CD8-positive, alpha-beta memory T cell (primary cell): ENCODE data around the gene MMS22L. TPM values are rescaled to one million over a fixed set of nuclear protein-coding genes. Genes with fewer than 3 reads are reported as not detected.

Source experiments
- CTCF ChIA-PET: fragments of 350-600 bp; sonication (Branson Sonifier 250); formaldehyde crosslinking; loops from one replicate; lab custom pipeline; 2021; ENCODE audit warnings: antibody characterized with exemption; lab: Charles Lee
- POLR2A ChIA-PET: fragments of 350-600 bp; sonication (Branson Sonifier 250); formaldehyde crosslinking; loops from one replicate; lab custom pipeline; 2021; ENCODE audit warnings: antibody characterized with exemption; lab: Charles Lee
- DNase-seq, 5 donors: peaks; one replicate each; pipeline versions ENCODE4 v3.0.0 to v3.0.0-alpha.2; 2020 to 2022; ENCODE audit warnings: mixed read lengths in 1 of 5
- H3K27ac ChIP-seq: one replicate; pipeline ENCODE4 v1.7.0; 2013; ENCODE audit warnings: low read depth, mild to moderate bottlenecking, low read length, moderate library complexity
- H3K27me3 ChIP-seq: 2 replicates; pipeline ENCODE4 v1.7.0; 2013; ENCODE audit warnings: low read length, mild to moderate bottlenecking; ENCODE audit not compliant: insufficient read depth, poor library complexity, severe bottlenecking
- H3K36me3 ChIP-seq: 2 replicates; pipeline ENCODE4 v1.7.0; 2013; ENCODE audit warnings: mild to moderate bottlenecking, low read length, moderate library complexity; ENCODE audit not compliant: insufficient read depth
- H3K4me1 ChIP-seq: 2 replicates; pipeline ENCODE4 v1.7.0; 2013; ENCODE audit warnings: mild to moderate bottlenecking, low read length, moderate library complexity; ENCODE audit not compliant: insufficient read depth
- H3K4me3 ChIP-seq: 2 replicates; pipeline ENCODE4 v1.7.0; 2013; ENCODE audit warnings: mild to moderate bottlenecking, low read length
- H3K9me3 ChIP-seq: 2 replicates; pipeline ENCODE4 v1.7.0; 2013; ENCODE audit warnings: mild to moderate bottlenecking, low read length
- H3K27ac Mint-ChIP-seq, 8 donors: one replicate each; pipeline ENCODE4 v1.8.0; 2020 to 2021; ENCODE audit warnings: mixed read lengths in 8 of 8, mild to moderate bottlenecking in 6 of 8, inconsistent platforms in 3 of 8, moderate library complexity in 3 of 8
- H3K27me3 Mint-ChIP-seq, 2 donors: one replicate each; pipeline ENCODE4 v1.8.0; 2020 to 2021; ENCODE audit warnings: mixed read lengths in 2 of 2, mild to moderate bottlenecking in 1 of 2, moderate library complexity in 1 of 2
- H3K36me3 Mint-ChIP-seq, 3 donors: one replicate each; pipeline ENCODE4 v1.8.0; 2020 to 2021; ENCODE audit warnings: mixed read lengths in 3 of 3, inconsistent platforms in 1 of 3, mild to moderate bottlenecking in 1 of 3
- H3K4me1 Mint-ChIP-seq, 3 donors: one replicate each; pipeline ENCODE4 v1.8.0; 2020 to 2021; ENCODE audit warnings: mixed read lengths in 3 of 3, inconsistent platforms in 1 of 3, mild to moderate bottlenecking in 1 of 3
- H3K4me3 Mint-ChIP-seq, 7 donors: one replicate each; pipeline ENCODE4 v1.8.0; 2020 to 2021; ENCODE audit warnings: mixed read lengths in 7 of 7, mild to moderate bottlenecking in 6 of 7, moderate library complexity in 4 of 7, inconsistent platforms in 2 of 7
- H3K9me3 Mint-ChIP-seq, 5 donors: one replicate each; pipeline ENCODE4 v1.8.0; 2020 to 2022; ENCODE audit warnings: mixed read lengths in 5 of 5, mild to moderate bottlenecking in 3 of 5, moderate library complexity in 2 of 5, inconsistent platforms in 1 of 5
- polyA plus RNA-seq: library from polyadenylated mRNA; unstranded; fragments of 300-500 nt; fragmentation: Illumina TruSeq; gene quantifications from one replicate; pipeline ENCODE4 v1.2.3, GENCODE V29; 2021
- total RNA-seq, 2 experiments: library from RNA; stranded (reverse); gene quantifications; one replicate each; pipeline ENCODE4 v1.2.3, GENCODE V29; 2021

MMS22L gene
- total and polyA plus RNA-seq, 3 experiments from 2014 or later: 2.5 to 32.0 (median 30.9) TPM

DNA sequence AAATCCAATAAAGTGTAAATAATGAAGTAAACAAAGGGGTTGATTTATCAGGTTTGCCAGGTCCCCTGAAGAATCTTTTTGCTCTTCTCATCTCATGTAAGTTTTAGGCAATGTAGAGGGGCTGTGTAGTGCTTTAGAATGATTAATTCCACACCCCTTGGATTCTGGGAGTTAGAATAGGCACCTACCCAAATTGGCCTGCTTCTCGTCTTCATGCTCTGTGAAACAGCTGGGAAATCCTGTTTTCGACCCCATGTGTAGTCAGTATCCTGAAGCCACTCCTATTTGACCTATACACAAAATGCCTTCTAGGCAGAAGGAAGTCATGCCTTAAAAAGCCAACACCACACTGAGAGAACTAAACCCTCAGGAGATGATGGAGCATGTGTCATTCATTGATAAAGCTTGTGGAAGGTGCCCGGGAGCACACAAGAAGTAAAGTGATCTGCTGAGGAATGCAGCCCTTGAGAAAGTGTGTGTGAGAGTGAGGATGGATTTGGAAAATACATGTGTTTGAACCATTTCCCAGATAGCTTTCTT, 187.6 kb downstream of the MMS22L start:
- no peak overlapping the region for H3K27ac Mint-ChIP-seq
- Histone ChIP-seq H3K4me3 (no peak overlapping the region), H3K27ac (no peak overlapping the region), H3K27me3 (no peaks in the 10 kb centered on the region), H3K36me3 (no peaks in the 10 kb centered on the region), H3K9me3 (no peaks in the 10 kb centered on the region), H3K4me1 (no peaks in the 10 kb centered on the region)
- H3K4me3 Mint-ChIP-seq: no peak overlapping the region
- ChIA-PET CTCF (no interaction called here), POLR2A (no interaction called here)
- H3K36me3 Mint-ChIP-seq: peaks cover 0 to 3% (median 3%) of the 10 kb centered on the region in 3 donors
- no peak for DNase-seq
- no peaks in the 10 kb centered on the region for H3K27me3 Mint-ChIP-seq
- peaks cover 1 to 8% (median 6%) of the 10 kb centered on the region in 3 donors for H3K4me1 Mint-ChIP-seq
- no peaks in the 10 kb centered on the region for H3K9me3 Mint-ChIP-seq

DNA sequence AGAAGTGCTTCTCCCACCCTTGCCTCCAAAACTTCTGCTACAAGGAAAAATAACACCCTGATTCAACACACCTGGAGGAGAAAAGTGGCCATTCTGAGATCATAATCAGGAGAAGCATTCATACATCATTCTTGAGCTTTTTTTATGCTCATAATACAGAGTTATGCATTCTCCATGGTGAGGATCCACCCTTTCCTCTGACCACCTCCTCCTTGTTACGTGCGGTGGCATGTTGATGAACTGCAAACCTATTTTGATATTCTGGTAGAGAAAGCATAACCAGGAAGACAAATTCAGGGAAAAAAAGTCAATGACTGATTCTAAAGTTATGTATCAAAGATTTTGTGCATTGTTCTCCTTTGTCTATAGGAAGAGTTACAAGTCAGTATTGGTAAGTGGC, 188.6 kb downstream of the MMS22L start:
- DNase-seq: no peak
- no peaks in the 10 kb centered on the region for H3K9me3 ChIP-seq
- Mint-ChIP-seq H3K27ac (no peak overlapping the region), H3K4me3 (no peak overlapping the region), H3K27me3 (no peaks in the 10 kb centered on the region), H3K4me1 (peaks cover 1 to 8% (median 6%) of the 10 kb centered on the region in 3 donors), H3K36me3 (peaks cover 0 to 3% (median 2%) of the 10 kb centered on the region in 3 donors), H3K9me3 (no peaks in the 10 kb centered on the region)
- no peaks in the 10 kb centered on the region for H3K36me3 ChIP-seq
- ChIA-PET CTCF (no interaction called here), POLR2A (no interaction called here)
- H3K4me1 ChIP-seq: no peaks in the 10 kb centered on the region
- H3K4me3 ChIP-seq: no peak overlapping the region
- no peaks in the 10 kb centered on the region for H3K27me3 ChIP-seq
- H3K27ac ChIP-seq: no peak overlapping the region

DNA sequence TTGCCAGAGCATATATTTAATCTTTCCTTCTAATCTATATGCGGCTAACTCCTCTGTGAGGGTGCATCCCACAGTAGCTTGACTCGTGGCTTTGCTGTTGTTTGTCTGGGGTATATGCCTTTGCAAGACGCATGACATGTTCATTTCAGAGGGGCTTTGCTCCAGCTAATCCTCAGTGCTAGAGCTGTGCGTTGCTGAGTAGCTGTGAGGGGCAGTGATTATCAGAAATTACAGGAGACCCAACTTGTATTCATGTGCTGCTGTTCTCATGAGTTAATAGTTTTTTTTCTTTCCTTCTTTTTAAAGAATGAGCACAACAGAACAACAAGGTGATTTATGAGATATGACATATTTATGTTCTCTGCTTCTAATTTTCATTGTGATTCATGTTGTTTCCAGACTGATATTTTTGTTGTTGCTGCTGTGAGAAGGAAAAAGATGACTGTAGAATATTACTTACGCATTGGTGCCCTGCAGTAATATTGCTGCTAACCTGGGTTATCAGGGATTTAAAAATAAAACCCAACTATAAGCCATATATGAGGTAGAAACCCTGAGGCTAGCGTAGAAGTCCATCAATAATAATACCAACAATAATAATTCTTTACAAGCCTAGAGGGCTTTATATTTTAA, 190.2 kb downstream of the MMS22L start:
- Mint-ChIP-seq H3K36me3 (peaks cover 0 to 3% (median 0%) of the 10 kb centered on the region in 3 donors), H3K4me3 (no peak overlapping the region), H3K9me3 (no peaks in the 10 kb centered on the region), H3K4me1 (peaks cover 1 to 7% (median 6%) of the 10 kb centered on the region in 3 donors), H3K27ac (no peak overlapping the region), H3K27me3 (no peaks in the 10 kb centered on the region)
- Histone ChIP-seq H3K27me3 (no peaks in the 10 kb centered on the region), H3K4me3 (no peak overlapping the region), H3K9me3 (no peaks in the 10 kb centered on the region), H3K27ac (no peak overlapping the region), H3K4me1 (no peaks in the 10 kb centered on the region), H3K36me3 (no peaks in the 10 kb centered on the region)
- DNase-seq: no peak
- CTCF ChIA-PET: interaction anchor here (2.1 kb wide), 1 partner anchor 10 kb away, joined by 6 read pairs; no protein-coding TSS in a partner anchor
- POLR2A ChIA-PET: no interaction called here
